Mesothelial cell of epicardium (in vitro differentiated cells): ENCODE data around the gene STOML1. TPM values are rescaled to one million over a fixed set of nuclear protein-coding genes. Genes with fewer than 3 reads are reported as not detected.

Source experiments
- DNase-seq, 2 experiments: peaks; one replicate each; pipeline ENCODE4 v3.0.0; 2021; ENCODE audit warnings: low spot score in 2 of 2; ENCODE audit not compliant: unreplicated experiment in 2 of 2
- H3K27ac Mint-ChIP-seq: 2 replicates; pipeline ENCODE4 v1.8.0; 2021; ENCODE audit warnings: mixed read lengths
- H3K27me3 Mint-ChIP-seq: 2 replicates; pipeline ENCODE4 v1.8.0; 2021; ENCODE audit warnings: low read depth, mixed read lengths
- H3K36me3 Mint-ChIP-seq: 2 replicates; pipeline ENCODE4 v1.8.0; 2021; ENCODE audit warnings: mixed read lengths
- H3K4me1 Mint-ChIP-seq: 2 replicates; pipeline ENCODE4 v1.8.0; 2021; ENCODE audit warnings: mixed read lengths
- H3K4me3 Mint-ChIP-seq: 2 replicates; pipeline ENCODE4 v1.8.0; 2021; ENCODE audit warnings: mild to moderate bottlenecking, moderate library complexity, mixed read lengths
- H3K9me3 Mint-ChIP-seq: 2 replicates; pipeline ENCODE4 v1.8.0; 2021; ENCODE audit warnings: mixed read lengths
- total RNA-seq: library from RNA; stranded (reverse); gene quantifications from 3 replicates; pipeline ENCODE4 v1.2.1, GENCODE V29; 2021
- TF ChIP-seq, protein P1 (sequence below): fragments of 200-600 bp; sonication (generic); IDR thresholded peaks from one replicate; pipeline ENCODE4 v1.5.0; 2021; ENCODE audit warnings: antibody characterized with exemption; ENCODE audit not compliant: unreplicated experiment

STOML1 gene
- total RNA-seq, 1 donor from 2014 or later = 11.9 TPM

DNA sequence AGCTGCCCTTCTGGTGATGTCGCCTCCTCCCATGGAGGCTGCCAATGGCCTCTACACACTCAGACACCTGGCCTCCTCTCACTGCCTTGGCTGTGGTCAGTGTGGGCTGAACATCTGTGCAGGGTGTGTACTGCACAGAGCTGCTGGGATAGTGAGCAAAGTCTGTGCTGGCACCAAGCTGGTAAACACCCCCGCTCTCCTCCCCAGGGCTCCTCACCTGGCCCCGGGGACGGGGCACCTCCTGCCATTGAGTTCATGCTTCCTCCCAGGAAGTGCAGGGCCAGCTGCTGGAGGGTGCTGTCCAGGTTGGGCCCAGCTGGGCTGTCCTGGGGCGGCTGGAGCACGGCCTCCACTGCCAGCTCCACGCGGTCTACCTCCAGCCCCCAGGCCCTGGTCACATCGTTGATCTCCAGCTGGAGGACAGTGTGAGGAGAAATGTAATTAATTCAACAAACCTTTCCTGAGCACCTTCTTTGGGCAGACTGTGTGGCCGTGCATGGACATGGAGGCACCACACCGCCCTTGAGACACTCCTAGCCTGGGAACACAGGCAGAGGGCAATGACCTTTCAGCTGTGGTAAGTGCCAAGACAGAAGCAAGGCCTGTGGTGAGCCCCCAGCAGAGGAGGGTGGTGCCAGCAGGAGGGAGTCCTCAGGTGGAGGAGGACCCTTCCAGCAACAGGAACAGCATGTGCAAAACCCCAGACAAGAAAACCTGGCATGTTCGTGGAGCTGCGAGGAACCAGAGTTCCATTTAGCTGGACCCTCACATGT is 6.8 kb downstream of the STOML1 start:
- Mint-ChIP-seq H3K27ac (no peak overlapping the region), H3K4me1 (peaks cover 26% of the 10 kb centered on the region), H3K9me3 (no peaks in the 10 kb centered on the region), H3K27me3 (no peaks in the 10 kb centered on the region), H3K36me3 (peaks cover 5% of the 10 kb centered on the region), H3K4me3 (no peak overlapping the region)
- TF ChIP-seq, protein P1, sequence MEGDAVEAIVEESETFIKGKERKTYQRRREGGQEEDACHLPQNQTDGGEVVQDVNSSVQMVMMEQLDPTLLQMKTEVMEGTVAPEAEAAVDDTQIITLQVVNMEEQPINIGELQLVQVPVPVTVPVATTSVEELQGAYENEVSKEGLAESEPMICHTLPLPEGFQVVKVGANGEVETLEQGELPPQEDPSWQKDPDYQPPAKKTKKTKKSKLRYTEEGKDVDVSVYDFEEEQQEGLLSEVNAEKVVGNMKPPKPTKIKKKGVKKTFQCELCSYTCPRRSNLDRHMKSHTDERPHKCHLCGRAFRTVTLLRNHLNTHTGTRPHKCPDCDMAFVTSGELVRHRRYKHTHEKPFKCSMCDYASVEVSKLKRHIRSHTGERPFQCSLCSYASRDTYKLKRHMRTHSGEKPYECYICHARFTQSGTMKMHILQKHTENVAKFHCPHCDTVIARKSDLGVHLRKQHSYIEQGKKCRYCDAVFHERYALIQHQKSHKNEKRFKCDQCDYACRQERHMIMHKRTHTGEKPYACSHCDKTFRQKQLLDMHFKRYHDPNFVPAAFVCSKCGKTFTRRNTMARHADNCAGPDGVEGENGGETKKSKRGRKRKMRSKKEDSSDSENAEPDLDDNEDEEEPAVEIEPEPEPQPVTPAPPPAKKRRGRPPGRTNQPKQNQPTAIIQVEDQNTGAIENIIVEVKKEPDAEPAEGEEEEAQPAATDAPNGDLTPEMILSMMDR = no peak
- DNase-seq = no peak

DNA sequence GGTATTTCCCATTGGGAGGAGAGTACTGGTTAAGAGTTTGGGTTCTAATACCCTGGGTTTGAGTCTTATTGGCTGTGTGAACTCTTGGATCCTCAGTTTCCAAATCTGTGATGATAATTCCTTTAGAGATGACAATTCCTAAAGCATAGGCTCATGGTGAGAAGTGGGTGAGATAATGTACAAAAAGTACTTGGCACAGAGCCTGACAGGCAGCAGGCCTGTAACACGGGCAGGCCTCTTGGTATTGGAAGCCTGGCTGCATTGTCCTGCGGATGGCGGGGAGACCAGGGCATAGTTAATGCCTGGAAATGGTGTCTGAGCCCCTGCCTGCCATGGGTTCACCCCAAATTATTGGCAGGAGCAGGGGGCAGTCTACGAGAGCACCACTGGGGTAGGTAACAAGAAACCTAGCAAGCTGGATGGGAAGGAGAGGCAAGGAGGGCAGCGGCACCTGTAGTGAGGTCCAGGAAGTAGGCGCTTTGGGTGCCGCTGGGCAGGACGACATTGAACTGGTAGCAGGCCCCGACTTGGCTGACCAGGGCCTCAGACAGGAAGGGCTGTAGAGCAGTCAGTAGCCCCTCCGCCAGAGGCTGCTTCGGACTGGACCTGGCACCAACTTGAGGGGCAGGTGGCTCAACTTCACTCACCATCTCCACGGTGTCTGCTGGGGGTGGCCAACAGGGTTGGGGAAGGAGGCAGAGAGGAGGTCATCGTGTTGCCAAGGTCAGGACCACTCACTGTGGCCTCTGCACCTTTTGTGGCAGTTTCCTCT is 7.7 kb downstream of the STOML1 start:
- TF ChIP-seq, protein P1 = no peak
- H3K9me3 Mint-ChIP-seq = no peaks in the 10 kb centered on the region
- H3K4me1 Mint-ChIP-seq = peaks cover 26% of the 10 kb centered on the region
- H3K4me3 Mint-ChIP-seq = no peak overlapping the region
- H3K27ac Mint-ChIP-seq = peak overlapping the region; percentile 28
- H3K36me3 Mint-ChIP-seq = peaks cover 5% of the 10 kb centered on the region
- no peaks in the 10 kb centered on the region for H3K27me3 Mint-ChIP-seq
- no peak for DNase-seq

DNA sequence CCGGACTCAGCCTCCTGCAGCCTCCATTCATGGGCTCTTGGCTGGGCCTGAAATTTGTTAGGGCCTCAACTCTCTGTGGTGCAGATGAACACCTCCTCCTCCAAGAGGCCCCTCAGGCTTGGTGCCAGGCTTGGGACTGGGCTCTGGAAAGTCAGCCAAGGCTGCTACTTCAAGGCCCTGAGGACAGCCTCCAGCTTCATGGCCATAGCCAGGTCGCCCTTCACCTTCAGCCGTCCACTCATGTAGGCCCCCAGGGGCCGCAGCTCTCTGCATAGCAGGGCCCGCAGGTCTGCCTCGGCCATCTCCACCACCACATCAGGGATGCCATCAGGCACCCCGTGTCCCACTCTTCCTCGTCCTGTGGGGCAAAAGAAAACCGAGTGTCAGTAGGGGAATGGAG is 8.3 kb downstream of the STOML1 start:
- peak overlapping the region; percentile 28 for H3K27ac Mint-ChIP-seq
- H3K4me1 Mint-ChIP-seq = peaks cover 28% of the 10 kb centered on the region
- TF ChIP-seq, protein P1 = no peak
- H3K27me3 Mint-ChIP-seq = no peaks in the 10 kb centered on the region
- no peak overlapping the region for H3K4me3 Mint-ChIP-seq
- peaks cover 5% of the 10 kb centered on the region for H3K36me3 Mint-ChIP-seq
- H3K9me3 Mint-ChIP-seq = no peaks in the 10 kb centered on the region
- DNase-seq = no peak

DNA sequence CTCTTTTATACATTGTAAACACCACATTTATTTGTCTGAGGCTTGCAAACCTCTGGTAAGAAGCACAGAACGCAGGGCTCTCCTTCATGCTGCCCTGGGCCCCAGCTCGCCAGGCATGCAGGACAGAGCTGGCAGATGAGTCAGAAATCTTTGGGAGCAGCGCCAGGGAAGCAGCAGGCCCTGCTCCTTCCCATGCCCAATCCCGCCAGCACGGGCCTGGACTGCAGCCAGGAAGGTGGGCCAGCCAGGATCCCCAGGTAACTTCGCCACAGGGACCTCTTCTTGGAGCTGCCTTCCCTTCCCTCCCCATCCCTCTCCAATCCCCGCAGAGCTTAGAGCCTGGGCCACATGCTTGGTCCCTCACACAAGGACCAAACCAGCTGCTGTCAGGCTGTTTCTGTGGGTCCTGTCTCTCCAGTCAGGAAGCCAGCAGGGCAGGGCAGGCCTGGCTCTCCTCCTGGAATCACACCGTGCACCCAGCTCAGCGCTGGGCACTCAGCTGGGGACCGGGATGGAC is 8.8 kb downstream of the STOML1 start:
- DNase-seq = no peak
- Mint-ChIP-seq H3K27ac (peak overlapping the region; percentile 96), H3K4me1 (peaks cover 28% of the 10 kb centered on the region), H3K27me3 (peaks cover 2% of the 10 kb centered on the region), H3K36me3 (peaks cover 5% of the 10 kb centered on the region), H3K9me3 (no peaks in the 10 kb centered on the region), H3K4me3 (no peak overlapping the region)
- TF ChIP-seq, protein P1 = no peak

DNA sequence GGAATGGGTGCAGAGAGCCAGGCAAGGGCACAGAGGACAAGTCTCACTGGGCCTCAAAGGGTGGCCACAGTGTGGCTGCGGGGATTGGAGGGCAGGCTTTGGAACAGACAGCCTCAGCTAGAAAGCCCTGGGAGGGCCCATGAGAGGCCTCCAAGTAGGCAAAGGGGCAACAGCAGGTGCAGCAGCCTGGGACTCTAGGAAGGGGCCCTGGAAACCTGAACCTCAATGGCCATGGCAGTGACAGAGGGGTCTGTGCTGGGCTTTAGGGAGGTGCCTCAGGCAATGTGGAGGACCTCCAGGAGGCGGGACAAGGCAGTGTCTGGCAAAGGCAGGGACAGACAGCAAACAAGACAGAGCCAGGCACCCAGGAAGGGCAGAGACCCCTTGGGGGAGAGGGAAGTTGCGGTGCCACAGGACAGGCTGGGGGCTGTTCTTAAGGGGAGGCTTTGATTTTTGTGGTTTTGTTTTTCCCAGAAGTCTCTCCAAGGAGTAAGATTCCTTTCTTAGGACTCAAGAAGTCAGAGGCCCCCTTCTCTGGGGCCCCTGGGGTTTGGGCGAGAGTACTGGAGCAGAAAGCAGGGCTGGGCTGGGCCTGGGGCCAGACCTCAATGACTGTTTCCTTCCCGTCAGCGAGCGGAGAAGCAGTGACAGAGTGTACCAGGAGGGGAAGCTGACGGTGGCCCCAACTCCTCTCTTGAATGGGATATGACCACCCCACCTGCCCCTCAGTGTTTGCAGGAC is 9.7 kb downstream of the STOML1 start:
- TF ChIP-seq, protein P1 = no peak
- Mint-ChIP-seq H3K27me3 (peaks cover 6% of the 10 kb centered on the region), H3K36me3 (peaks cover 5% of the 10 kb centered on the region), H3K9me3 (no peaks in the 10 kb centered on the region), H3K27ac (peak overlapping the region; percentile 96), H3K4me3 (peak overlapping the region; percentile 42), H3K4me1 (peaks cover 28% of the 10 kb centered on the region)
- peak in 1 of 2 experiments; percentile 53 for DNase-seq
